GM23338 (cell line): ENCODE results near the gene ACOT8. TPM values are rescaled to one million over a fixed set of nuclear protein-coding genes. Genes with fewer than 3 reads are reported as not detected.
"Not testable (repeated sequence)": the region's sequence is repeated elsewhere in the genome, so short reads cannot be mapped to it uniquely, and the experiment has no call there.

Source experiments
- ATAC-seq: fragments of 200-7000 bp; cut with Tn5 transposase; 3 replicates; pipeline ENCODE4 v1.9.1; 2020
- DNase-seq: peaks from one replicate; pipeline ENCODE4 v3.0.0-alpha.2; 2015; ENCODE audit warnings: low spot score
- H2AFZ ChIP-seq: fragments of 200-600 bp; sonication (generic); 2 replicates; pipeline ENCODE4 v1.8.0; 2016; ENCODE audit warnings: antibody characterized with exemption, mild to moderate bottlenecking, moderate library complexity
- H3F3A ChIP-seq: fragments of 200-600 bp; sonication (generic); replicated peaks from 2 replicates; pipeline ENCODE4 v1.8.0; 2017; ENCODE audit warnings: antibody characterized with exemption, mixed run types, low read depth
- H3K27ac ChIP-seq: fragments of 200-600 bp; sonication (generic); 2 replicates; pipeline ENCODE4 v1.6.1; 2016; ENCODE audit warnings: low read depth
- H3K27me3 ChIP-seq: fragments of 200-600 bp; sonication (generic); 2 replicates; pipeline ENCODE4 v1.8.0; 2016; ENCODE audit warnings: mild to moderate bottlenecking, mixed run types, moderate library complexity; ENCODE audit not compliant: insufficient read depth
- H3K36me3 ChIP-seq: fragments of 200-600 bp; sonication (generic); 2 replicates; pipeline ENCODE4 v1.8.0; 2016; ENCODE audit warnings: mild to moderate bottlenecking; ENCODE audit not compliant: insufficient read depth
- H3K4me1 ChIP-seq: fragments of 200-600 bp; sonication (generic); 2 replicates; pipeline ENCODE4 v1.8.0; 2016; ENCODE audit warnings: mild to moderate bottlenecking, moderate library complexity; ENCODE audit not compliant: insufficient read depth
- H3K4me2 ChIP-seq: fragments of 200-600 bp; sonication (generic); 2 replicates; pipeline ENCODE4 v1.7.1; 2017; ENCODE audit warnings: mixed run types
- H3K4me3 ChIP-seq: fragments of 200-600 bp; sonication (generic); 2 replicates; pipeline ENCODE4 v1.6.1; 2016; ENCODE audit warnings: mixed run types
- H3K79me2 ChIP-seq: fragments of 200-600 bp; sonication (generic); replicated peaks from 2 replicates; pipeline ENCODE4 v1.8.0; 2017; ENCODE audit warnings: mild to moderate bottlenecking; ENCODE audit not compliant: insufficient read depth
- H3K9me2 ChIP-seq: fragments of 200-600 bp; sonication (generic); 2 replicates; pipeline ENCODE4 v1.8.0; 2017; ENCODE audit not compliant: insufficient read depth
- H4K20me1 ChIP-seq: fragments of 200-600 bp; sonication (generic); replicated peaks from 2 replicates; pipeline ENCODE4 v1.8.0; 2017; ENCODE audit warnings: mild to moderate bottlenecking; ENCODE audit not compliant: insufficient read depth
- H3K27ac Mint-ChIP-seq: 2 replicates; pipeline ENCODE4 v1.8.0; 2020; ENCODE audit warnings: inconsistent platforms, mild to moderate bottlenecking, moderate library complexity, mixed read lengths
- H3K27me3 Mint-ChIP-seq: 3 replicates; pipeline ENCODE4 v1.8.0; 2022; ENCODE audit warnings: low read depth, mild to moderate bottlenecking, moderate library complexity, mixed read lengths, inconsistent platforms; ENCODE audit not compliant: insufficient read depth, poor library complexity
- H3K36me3 Mint-ChIP-seq: 3 replicates; pipeline ENCODE4 v1.8.0; 2021; ENCODE audit warnings: low read depth, mild to moderate bottlenecking, inconsistent platforms, moderate library complexity, mixed read lengths
- H3K4me1 Mint-ChIP-seq: 3 replicates; pipeline ENCODE4 v1.8.0; 2020; ENCODE audit warnings: mild to moderate bottlenecking, inconsistent platforms, mixed read lengths
- H3K4me3 Mint-ChIP-seq: 3 replicates; pipeline ENCODE4 v1.8.0; 2021; ENCODE audit warnings: moderate library complexity, mild to moderate bottlenecking, inconsistent platforms, mixed read lengths
- H3K9me3 Mint-ChIP-seq: 3 replicates; pipeline ENCODE4 v1.8.0; 2020; ENCODE audit warnings: moderate library complexity, mild to moderate bottlenecking, inconsistent platforms, mixed read lengths
- CREB1 ChIP-seq: fragments of 250-450 bp; sonication (Bioruptor Pico); IDR thresholded peaks from 2 replicates; pipeline ENCODE4 v1.5.0; 2020; ENCODE audit warnings: low read depth, mild to moderate bottlenecking, moderate library complexity
- EZH2 ChIP-seq: fragments of 200-600 bp; sonication (generic); IDR thresholded peaks from one replicate; pipeline ENCODE4 v1.8.0; 2017; ENCODE audit warnings: antibody characterized with exemption, mild to moderate bottlenecking, low read depth; ENCODE audit not compliant: unreplicated experiment
- JUNB ChIP-seq: IDR thresholded peaks from one replicate; pipeline ENCODE4 v1.6.1; 2016; ENCODE audit warnings: antibody characterized with exemption; ENCODE audit not compliant: unreplicated experiment
- POLR2AphosphoS5 ChIP-seq: IDR thresholded peaks from 2 replicates; pipeline ENCODE4 v1.6.1; 2016; ENCODE audit warnings: antibody characterized with exemption, low read depth
- STAT1 ChIP-seq: IDR thresholded peaks from one replicate; pipeline ENCODE4 v1.6.1; 2016; ENCODE audit warnings: antibody characterized with exemption; ENCODE audit not compliant: unreplicated experiment
- ZNF114 ChIP-seq: fragments of 250-450 bp; sonication (Bioruptor Pico); IDR thresholded peaks from 2 replicates; pipeline ENCODE4 v1.5.0; 2020; ENCODE audit warnings: mild to moderate bottlenecking, moderate library complexity
- ZNF331 ChIP-seq: fragments of 250-450 bp; sonication (Bioruptor Pico); IDR thresholded peaks from 2 replicates; pipeline ENCODE4 v1.5.0; 2020; ENCODE audit warnings: low read depth, mild to moderate bottlenecking, moderate library complexity
- polyA plus RNA-seq: library from polyadenylated mRNA; unstranded; fragments of >200 nt; fragmentation: Nextera tagmentation; extraction: Ambion mirVana; gene quantifications from 2 replicates; pipeline ENCODE4 v1.2.1, GENCODE V29; 2016
- total RNA-seq: library from RNA; depleted of rRNA; stranded (reverse); fragments of >200 nt; shearing (Covaris generic); gene quantifications from 2 replicates; pipeline ENCODE4 v1.2.3, GENCODE V29; 2014
- TF ChIP-seq, protein P1 (sequence below): fragments of 250-450 bp; sonication (Bioruptor Pico); IDR thresholded peaks from 2 replicates; pipeline ENCODE4 v1.5.0; 2020; ENCODE audit warnings: mild to moderate bottlenecking, moderate library complexity

The ACOT8 gene
- total and polyA plus RNA-seq, 2 experiments from 2014 or later, result 42.0 to 75.2 TPM

DNA sequence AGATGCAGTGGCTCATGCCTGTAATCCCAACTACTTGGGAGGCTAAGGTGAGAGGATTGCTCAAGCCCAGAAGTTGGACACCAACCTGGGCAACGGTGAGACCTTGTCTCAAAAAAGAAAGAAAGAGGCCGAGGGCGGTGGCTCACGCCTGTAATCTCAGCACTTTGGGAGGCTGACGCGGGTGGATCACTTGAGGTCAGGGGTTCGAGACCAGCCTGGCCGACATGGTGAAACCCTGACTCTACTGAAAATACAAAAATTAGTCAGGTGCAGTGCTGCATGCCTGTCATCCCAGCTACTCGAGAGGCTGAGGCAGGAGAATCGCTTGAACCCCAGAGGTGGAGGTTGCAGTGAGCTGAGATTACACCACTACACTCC is 16.9 kb upstream of the ACOT8 start:
- H3K4me1 ChIP-seq, H3K36me3 ChIP-seq, H3K27me3 Mint-ChIP-seq, H3K27me3 ChIP-seq, H3K79me2 ChIP-seq, DNase-seq, H3K4me2 ChIP-seq, H3K4me3 Mint-ChIP-seq, H3K27ac ChIP-seq, H2AFZ ChIP-seq, H3F3A ChIP-seq, H3K9me3 Mint-ChIP-seq, H4K20me1 ChIP-seq, H3K4me1 Mint-ChIP-seq, H3K36me3 Mint-ChIP-seq, ATAC-seq, H3K9me2 ChIP-seq, H3K4me3 ChIP-seq, H3K27ac Mint-ChIP-seq: not testable (repeated sequence)

DNA sequence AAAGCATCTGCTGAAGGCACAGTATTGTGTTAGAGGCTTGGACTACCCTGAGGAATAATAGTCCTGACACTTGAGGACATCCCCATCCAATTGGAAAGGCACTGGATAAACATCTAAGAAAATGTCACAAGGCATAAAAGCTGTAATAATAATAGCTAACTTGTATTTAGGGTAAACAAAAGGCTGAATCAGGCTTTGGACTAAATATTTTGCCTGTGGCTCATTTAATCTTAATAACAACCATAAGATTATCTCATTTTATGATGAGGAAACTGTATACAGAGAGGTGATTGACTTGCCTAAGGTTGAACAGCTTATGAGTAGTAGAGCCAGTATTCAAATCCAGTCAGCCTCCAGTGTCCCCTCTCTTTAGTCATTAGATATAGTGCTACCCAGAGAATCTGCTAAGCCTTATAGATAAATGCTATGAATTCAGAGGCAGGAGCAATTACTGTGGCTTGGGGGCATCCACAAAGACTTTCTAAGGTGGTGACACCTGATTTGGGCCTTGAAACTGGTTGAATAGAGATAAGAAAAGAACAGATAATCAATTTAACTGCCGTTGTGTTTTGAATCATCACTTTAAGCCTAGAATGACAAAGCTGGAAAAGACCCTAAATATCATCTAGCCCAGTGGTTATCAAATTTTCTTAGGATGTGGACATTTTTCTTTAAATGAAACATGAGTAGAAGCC is 16.4 kb upstream of the ACOT8 start:
- DNase-seq (no peak), ATAC-seq (no peak)
- Histone ChIP-seq H3K9me2 (no peaks in the 10 kb centered on the region), H3F3A (no peaks in the 10 kb centered on the region), H4K20me1 (no peaks in the 10 kb centered on the region), H3K27ac (no peak overlapping the region), H3K27me3 (no peaks in the 10 kb centered on the region), H2AFZ (no peak overlapping the region), H3K4me1 (no peaks in the 10 kb centered on the region), H3K4me3 (no peak overlapping the region), H3K4me2 (no peak overlapping the region), H3K79me2 (no peaks in the 10 kb centered on the region), H3K36me3 (no peaks in the 10 kb centered on the region)
- no peaks in the 10 kb centered on the region for H3K4me1 Mint-ChIP-seq
- peaks cover 5% of the 10 kb centered on the region for H3K27me3 Mint-ChIP-seq
- H3K9me3 Mint-ChIP-seq, result peaks cover 4% of the 10 kb centered on the region; the same call in 1 of the 3 replicates
- no peak for TF ChIP-seq ZNF331 (CRISPR knock-in tag)
- H3K36me3 Mint-ChIP-seq, result peaks cover 9% of the 10 kb centered on the region; the same call in 1 of the 3 replicates
- no peak overlapping the region for H3K4me3 Mint-ChIP-seq
- no peak overlapping the region for H3K27ac Mint-ChIP-seq

DNA sequence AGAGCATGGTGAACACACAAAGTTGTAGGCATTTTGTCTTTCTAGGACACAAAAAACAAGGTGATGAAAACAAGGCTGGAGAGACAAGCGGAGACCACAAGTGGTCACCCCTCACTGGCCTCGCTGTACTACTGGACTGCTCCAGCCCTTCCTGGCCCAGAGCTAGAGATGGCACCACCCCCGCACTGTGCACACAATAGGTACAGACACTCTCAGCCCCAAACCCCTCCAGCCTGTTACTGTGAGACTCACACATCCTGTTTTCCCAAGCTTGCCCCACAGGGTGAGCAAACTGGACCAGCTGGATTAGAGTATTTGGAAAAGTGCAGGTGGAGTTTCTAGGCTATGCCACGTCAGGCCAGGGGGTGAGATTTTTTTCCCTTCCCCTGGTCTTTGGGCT is 15.4 kb upstream of the ACOT8 start:
- Histone ChIP-seq H4K20me1 (no peaks in the 10 kb centered on the region), H3K4me3 (no peak overlapping the region), H3K36me3 (no peaks in the 10 kb centered on the region), H3K4me1 (no peaks in the 10 kb centered on the region), H3F3A (0 out of 2 replicates have a peak, but pooled peaks cover under 1% of the 10 kb centered on the region), H3K4me2 (no peak overlapping the region), H2AFZ (no peak overlapping the region), H3K27me3 (no peaks in the 10 kb centered on the region), H3K79me2 (no peaks in the 10 kb centered on the region), H3K9me2 (no peaks in the 10 kb centered on the region), H3K27ac (no peak overlapping the region)
- Mint-ChIP-seq H3K36me3 (peaks cover 9% of the 10 kb centered on the region; the same call in 1 of the 3 replicates), H3K9me3 (peaks cover 4% of the 10 kb centered on the region; the same call in 1 of the 3 replicates), H3K4me1 (no peaks in the 10 kb centered on the region), H3K27me3 (peaks cover 5% of the 10 kb centered on the region), H3K4me3 (no peak overlapping the region), H3K27ac (no peak overlapping the region)
- DNase-seq (no peak), ATAC-seq (no peak)
- TF ChIP-seq EZH2 (no peak), ZNF114 (no peak), JUNB (no peak), ZNF331 (CRISPR knock-in tag) (no peak), POLR2AphosphoS5 (no peak), STAT1 (no peak), CREB1 (CRISPR knock-in tag) (no peak)
- TF ChIP-seq, protein P1, sequence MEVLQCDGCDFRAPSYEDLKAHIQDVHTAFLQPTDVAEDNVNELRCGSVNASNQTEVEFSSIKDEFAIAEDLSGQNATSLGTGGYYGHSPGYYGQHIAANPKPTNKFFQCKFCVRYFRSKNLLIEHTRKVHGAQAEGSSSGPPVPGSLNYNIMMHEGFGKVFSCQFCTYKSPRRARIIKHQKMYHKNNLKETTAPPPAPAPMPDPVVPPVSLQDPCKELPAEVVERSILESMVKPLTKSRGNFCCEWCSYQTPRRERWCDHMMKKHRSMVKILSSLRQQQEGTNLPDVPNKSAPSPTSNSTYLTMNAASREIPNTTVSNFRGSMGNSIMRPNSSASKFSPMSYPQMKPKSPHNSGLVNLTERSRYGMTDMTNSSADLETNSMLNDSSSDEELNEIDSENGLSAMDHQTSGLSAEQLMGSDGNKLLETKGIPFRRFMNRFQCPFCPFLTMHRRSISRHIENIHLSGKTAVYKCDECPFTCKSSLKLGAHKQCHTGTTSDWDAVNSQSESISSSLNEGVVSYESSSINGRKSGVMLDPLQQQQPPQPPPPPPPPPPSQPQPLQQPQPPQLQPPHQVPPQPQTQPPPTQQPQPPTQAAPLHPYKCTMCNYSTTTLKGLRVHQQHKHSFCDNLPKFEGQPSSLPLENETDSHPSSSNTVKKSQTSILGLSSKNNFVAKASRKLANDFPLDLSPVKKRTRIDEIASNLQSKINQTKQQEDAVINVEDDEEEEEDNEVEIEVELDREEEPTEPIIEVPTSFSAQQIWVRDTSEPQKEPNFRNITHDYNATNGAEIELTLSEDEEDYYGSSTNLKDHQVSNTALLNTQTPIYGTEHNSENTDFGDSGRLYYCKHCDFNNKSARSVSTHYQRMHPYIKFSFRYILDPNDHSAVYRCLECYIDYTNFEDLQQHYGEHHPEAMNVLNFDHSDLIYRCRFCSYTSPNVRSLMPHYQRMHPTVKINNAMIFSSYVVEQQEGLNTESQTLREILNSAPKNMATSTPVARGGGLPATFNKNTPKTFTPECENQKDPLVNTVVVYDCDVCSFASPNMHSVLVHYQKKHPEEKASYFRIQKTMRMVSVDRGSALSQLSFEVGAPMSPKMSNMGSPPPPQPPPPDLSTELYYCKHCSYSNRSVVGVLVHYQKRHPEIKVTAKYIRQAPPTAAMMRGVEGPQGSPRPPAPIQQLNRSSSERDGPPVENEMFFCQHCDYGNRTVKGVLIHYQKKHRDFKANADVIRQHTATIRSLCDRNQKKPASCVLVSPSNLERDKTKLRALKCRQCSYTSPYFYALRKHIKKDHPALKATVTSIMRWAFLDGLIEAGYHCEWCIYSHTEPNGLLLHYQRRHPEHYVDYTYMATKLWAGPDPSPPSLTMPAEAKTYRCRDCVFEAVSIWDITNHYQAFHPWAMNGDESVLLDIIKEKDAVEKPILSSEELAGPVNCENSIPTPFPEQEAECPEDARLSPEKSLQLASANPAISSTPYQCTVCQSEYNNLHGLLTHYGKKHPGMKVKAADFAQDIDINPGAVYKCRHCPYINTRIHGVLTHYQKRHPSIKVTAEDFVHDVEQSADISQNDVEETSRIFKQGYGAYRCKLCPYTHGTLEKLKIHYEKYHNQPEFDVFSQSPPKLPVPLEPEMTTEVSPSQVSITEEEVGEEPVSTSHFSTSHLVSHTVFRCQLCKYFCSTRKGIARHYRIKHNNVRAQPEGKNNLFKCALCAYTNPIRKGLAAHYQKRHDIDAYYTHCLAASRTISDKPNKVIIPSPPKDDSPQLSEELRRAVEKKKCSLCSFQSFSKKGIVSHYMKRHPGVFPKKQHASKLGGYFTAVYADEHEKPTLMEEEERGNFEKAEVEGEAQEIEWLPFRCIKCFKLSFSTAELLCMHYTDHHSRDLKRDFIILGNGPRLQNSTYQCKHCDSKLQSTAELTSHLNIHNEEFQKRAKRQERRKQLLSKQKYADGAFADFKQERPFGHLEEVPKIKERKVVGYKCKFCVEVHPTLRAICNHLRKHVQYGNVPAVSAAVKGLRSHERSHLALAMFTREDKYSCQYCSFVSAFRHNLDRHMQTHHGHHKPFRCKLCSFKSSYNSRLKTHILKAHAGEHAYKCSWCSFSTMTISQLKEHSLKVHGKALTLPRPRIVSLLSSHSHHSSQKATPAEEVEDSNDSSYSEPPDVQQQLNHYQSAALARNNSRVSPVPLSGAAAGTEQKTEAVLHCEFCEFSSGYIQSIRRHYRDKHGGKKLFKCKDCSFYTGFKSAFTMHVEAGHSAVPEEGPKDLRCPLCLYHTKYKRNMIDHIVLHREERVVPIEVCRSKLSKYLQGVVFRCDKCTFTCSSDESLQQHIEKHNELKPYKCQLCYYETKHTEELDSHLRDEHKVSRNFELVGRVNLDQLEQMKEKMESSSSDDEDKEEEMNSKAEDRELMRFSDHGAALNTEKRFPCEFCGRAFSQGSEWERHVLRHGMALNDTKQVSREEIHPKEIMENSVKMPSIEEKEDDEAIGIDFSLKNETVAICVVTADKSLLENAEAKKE, result no peak
